WTC11 (cell line): ENCODE results near the gene HEATR5A. TPM values are rescaled to one million over a fixed set of nuclear protein-coding genes. Genes with fewer than 3 reads are reported as not detected.

ENCODE experiments used
- ATAC-seq: fragments of 200-7000 bp; cut with Tn5 transposase; 2 replicates; pipeline ENCODE4 v1.10.0; 2021; ENCODE audit warnings: mild to moderate bottlenecking, moderate library complexity
- CTCF ChIA-PET: fragments of 300-600 bp; sonication (Branson Sonifier 250); formaldehyde crosslinking; loops from one replicate; lab custom pipeline; 2021; ENCODE audit warnings: antibody characterized with exemption; lab: Charles Lee
- POLR2A ChIA-PET: fragments of 350-600 bp; sonication (Branson Sonifier 250); formaldehyde crosslinking; loops from one replicate; lab custom pipeline; 2021; ENCODE audit warnings: antibody characterized with exemption; lab: Charles Lee
- DNase-seq: peaks from one replicate; pipeline ENCODE4 v3.0.0; 2021; ENCODE audit warnings: low spot score
- H3K27ac Mint-ChIP-seq: 2 replicates; pipeline ENCODE4 v1.8.0; 2021; ENCODE audit warnings: mixed read lengths
- H3K27me3 Mint-ChIP-seq: 2 replicates; pipeline ENCODE4 v1.8.0; 2021; ENCODE audit warnings: low read depth, mild to moderate bottlenecking, moderate library complexity, mixed read lengths
- H3K36me3 Mint-ChIP-seq: 2 replicates; pipeline ENCODE4 v1.8.0; 2021; ENCODE audit warnings: mixed read lengths
- H3K4me1 Mint-ChIP-seq: 2 replicates; pipeline ENCODE4 v1.8.0; 2022; ENCODE audit warnings: mixed read lengths
- H3K4me3 Mint-ChIP-seq: 2 replicates; pipeline ENCODE4 v1.8.0; 2021; ENCODE audit warnings: mild to moderate bottlenecking, moderate library complexity, mixed read lengths
- H3K9me3 Mint-ChIP-seq: 2 replicates; pipeline ENCODE4 v1.8.0; 2021; ENCODE audit warnings: mixed read lengths
- ATF1 ChIP-seq: sonication (generic); formaldehyde crosslinking; IDR thresholded peaks from 2 replicates; pipeline ENCODE4 v1.8.1; 2023; ENCODE audit warnings: mild to moderate bottlenecking, moderate library complexity, missing genetic modification reagents
- ATF6 ChIP-seq: sonication (generic); formaldehyde crosslinking; IDR thresholded peaks from 2 replicates; pipeline ENCODE4 v1.8.1; 2023; ENCODE audit warnings: mild to moderate bottlenecking, missing genetic modification reagents
- E2F1 ChIP-seq: sonication (generic); formaldehyde crosslinking; IDR thresholded peaks from 2 replicates; pipeline ENCODE4 v1.8.0; 2022; ENCODE audit warnings: mild to moderate bottlenecking, missing genetic modification reagents
- ELF4 ChIP-seq: sonication (generic); formaldehyde crosslinking; IDR thresholded peaks from 2 replicates; pipeline ENCODE4 v1.8.1; 2022; ENCODE audit warnings: low read depth, mild to moderate bottlenecking, moderate library complexity, missing genetic modification reagents
- ERG ChIP-seq: fragments of 250-450 bp; sonication (Bioruptor Pico); IDR thresholded peaks from 2 replicates; pipeline ENCODE4 v1.8.0; 2021; ENCODE audit warnings: mild to moderate bottlenecking
- ESRRA ChIP-seq: sonication (generic); formaldehyde crosslinking; IDR thresholded peaks from 2 replicates; pipeline ENCODE4 v1.8.1; 2022; ENCODE audit warnings: mild to moderate bottlenecking, missing genetic modification reagents, borderline replicate concordance
- FOXJ3 ChIP-seq: sonication (generic); formaldehyde crosslinking; IDR thresholded peaks from 2 replicates; pipeline ENCODE4 v1.9.0; 2021; ENCODE audit warnings: missing genetic modification reagents, mild to moderate bottlenecking, borderline replicate concordance
- FOXP1 ChIP-seq: sonication (generic); formaldehyde crosslinking; IDR thresholded peaks from 2 replicates; pipeline ENCODE4 v1.8.0; 2022; ENCODE audit warnings: missing genetic modification reagents, mild to moderate bottlenecking, moderate library complexity, borderline replicate concordance
- FOXP4 ChIP-seq: sonication (generic); formaldehyde crosslinking; IDR thresholded peaks from 2 replicates; pipeline ENCODE4 v1.8.0; 2022; ENCODE audit warnings: mild to moderate bottlenecking, missing genetic modification reagents
- GABPB1 ChIP-seq: sonication (generic); formaldehyde crosslinking; IDR thresholded peaks from 2 replicates; pipeline ENCODE4 v1.8.1; 2023; ENCODE audit warnings: mild to moderate bottlenecking, missing genetic modification reagents
- GRHL2 ChIP-seq: fragments of 250-450 bp; sonication (Bioruptor Pico); IDR thresholded peaks from 2 replicates; pipeline ENCODE4 v1.8.0; 2022; ENCODE audit warnings: mild to moderate bottlenecking, moderate library complexity; ENCODE audit not compliant: insufficient replicate concordance, severe bottlenecking
- GTF2I ChIP-seq: fragments of 250-450 bp; sonication (Bioruptor Pico); conservative IDR thresholded peaks from 2 replicates; pipeline ENCODE4 v1.4.0; 2021; ENCODE audit warnings: mild to moderate bottlenecking
- JAZF1 ChIP-seq: fragments of 250-450 bp; sonication (Bioruptor Pico); IDR thresholded peaks from 2 replicates; pipeline ENCODE4 v1.9.0; 2021; ENCODE audit warnings: moderate library complexity, mild to moderate bottlenecking, inconsistent platforms
- MLX ChIP-seq: sonication (generic); formaldehyde crosslinking; IDR thresholded peaks from 2 replicates; pipeline ENCODE4 v1.8.1; 2023; ENCODE audit warnings: mild to moderate bottlenecking, missing genetic modification reagents, moderate library complexity
- NFATC4 ChIP-seq: fragments of 250-450 bp; sonication (Bioruptor Pico); IDR thresholded peaks from 2 replicates; pipeline ENCODE4 v1.9.0; 2021; ENCODE audit warnings: mild to moderate bottlenecking
- RELA ChIP-seq: sonication (generic); formaldehyde crosslinking; IDR thresholded peaks from 2 replicates; pipeline ENCODE4 v1.8.1; 2022; ENCODE audit warnings: missing genetic modification reagents, mild to moderate bottlenecking, borderline replicate concordance
- RORB ChIP-seq: fragments of 250-450 bp; sonication (Bioruptor Pico); IDR thresholded peaks from 2 replicates; pipeline ENCODE4 v1.9.0; 2021; ENCODE audit warnings: mild to moderate bottlenecking
- TEAD1 ChIP-seq: sonication (generic); formaldehyde crosslinking; IDR thresholded peaks from 2 replicates; pipeline ENCODE4 v1.8.0; 2022; ENCODE audit warnings: mild to moderate bottlenecking, missing genetic modification reagents
- TP53 ChIP-seq: sonication (generic); formaldehyde crosslinking; IDR thresholded peaks from 2 replicates; pipeline ENCODE4 v1.8.1; 2023; ENCODE audit warnings: mild to moderate bottlenecking, missing genetic modification reagents
- ZBTB21 ChIP-seq: sonication (generic); formaldehyde crosslinking; IDR thresholded peaks from 2 replicates; pipeline ENCODE4 v1.8.1; 2023; ENCODE audit warnings: mild to moderate bottlenecking, missing genetic modification reagents, borderline replicate concordance
- ZBTB43 ChIP-seq: sonication (generic); formaldehyde crosslinking; IDR thresholded peaks from 2 replicates; pipeline ENCODE4 v1.8.1; 2023; ENCODE audit warnings: mild to moderate bottlenecking, missing genetic modification reagents
- ZNF121 ChIP-seq: sonication (generic); formaldehyde crosslinking; IDR thresholded peaks from 2 replicates; pipeline ENCODE4 v1.8.0; 2023; ENCODE audit warnings: missing genetic modification reagents
- ZNF317 ChIP-seq: sonication (generic); formaldehyde crosslinking; IDR thresholded peaks from 2 replicates; pipeline ENCODE4 v1.8.1; 2023; ENCODE audit warnings: low read depth, mild to moderate bottlenecking, moderate library complexity, missing genetic modification reagents, borderline replicate concordance
- ZNF396 ChIP-seq: fragments of 250-450 bp; sonication (Bioruptor Pico); IDR thresholded peaks from 2 replicates; pipeline ENCODE4 v1.8.0; 2021; ENCODE audit warnings: mild to moderate bottlenecking, moderate library complexity, borderline replicate concordance
- ZNF671 ChIP-seq: fragments of 250-450 bp; sonication (Bioruptor Pico); IDR thresholded peaks from 2 replicates; pipeline ENCODE4 v1.8.0; 2021; ENCODE audit warnings: mild to moderate bottlenecking
- total RNA-seq: library from RNA; stranded (reverse); gene quantifications from 3 replicates; pipeline ENCODE4 v1.2.3, GENCODE V29; 2021

HEATR5A gene
- total RNA-seq, 1 experiment from 2014 or later, result 36.2 TPM

GRCh38 chr14:31360919-31361662 is 59.3 kb downstream of the HEATR5A start:
- no peaks in the 10 kb centered on the region for H3K9me3 Mint-ChIP-seq
- no peaks in the 10 kb centered on the region for H3K4me1 Mint-ChIP-seq
- H3K27ac Mint-ChIP-seq, result no peak overlapping the region
- no peak overlapping the region for H3K4me3 Mint-ChIP-seq
- no peak for TF ChIP-seq ZNF396 (CRISPR knock-in tag)
- no peak for TF ChIP-seq RORB (CRISPR knock-in tag)
- TF ChIP-seq ZBTB21 (CRISPR knock-in tag), result no peak
- TF ChIP-seq MLX, result no peak
- no peak for TF ChIP-seq ATF6 (CRISPR knock-in tag)
- no peak for TF ChIP-seq ELF4 (CRISPR knock-in tag)
- no peak for TF ChIP-seq TP53 (CRISPR knock-in tag)
- TF ChIP-seq FOXP1 (CRISPR knock-in tag), result no peak
- no peak for TF ChIP-seq FOXP4 (CRISPR knock-in tag)
- no peak for TF ChIP-seq FOXJ3 (CRISPR knock-in tag)
- no peak for TF ChIP-seq GRHL2 (CRISPR knock-in tag)
- TF ChIP-seq ERG (CRISPR knock-in tag), result no peak
- TF ChIP-seq TEAD1 (CRISPR knock-in tag), result no peak
- no peak for TF ChIP-seq ESRRA
- TF ChIP-seq, all 79 proteins: peak for 0
- ATAC-seq, result no peak
- ChIA-PET CTCF (interaction anchor here (1.1 kb wide), 1 partner anchor 154 kb away, joined by 3 read pairs; the partner anchor contains the start of gene HECTD1), POLR2A (no interaction called here)
- DNase-seq, result no peak
- peaks cover 13% of the 10 kb centered on the region; the same call in 1 of the 2 replicates for H3K36me3 Mint-ChIP-seq
- no peaks in the 10 kb centered on the region for H3K27me3 Mint-ChIP-seq

- no peak overlapping the region for H3K27ac Mint-ChIP-seq
- no peaks in the 10 kb centered on the region for H3K27me3 Mint-ChIP-seq
- CTCF ChIA-PET, result no interaction called here
- no peaks in the 10 kb centered on the region for H3K9me3 Mint-ChIP-seq
- DNase-seq (no peak), ATAC-seq (no peak)
- POLR2A ChIA-PET, result no interaction called here
- H3K4me3 Mint-ChIP-seq, result no peak overlapping the region
- H3K4me1 Mint-ChIP-seq, result no peaks in the 10 kb centered on the region
- H3K36me3 Mint-ChIP-seq, result peaks cover 8% of the 10 kb centered on the region; the same call in 1 of the 2 replicates
- no peak for TF ChIP-seq ZNF317 (CRISPR knock-in tag)
- no peak for TF ChIP-seq RELA (CRISPR knock-in tag)
- no peak for TF ChIP-seq GTF2I (CRISPR knock-in tag)
- no peak for TF ChIP-seq JAZF1
- TF ChIP-seq GABPB1 (CRISPR knock-in tag), result no peak
- TF ChIP-seq ERG (CRISPR knock-in tag), result no peak
- TF ChIP-seq E2F1 (CRISPR knock-in tag), result no peak
- no peak for TF ChIP-seq ZBTB43 (CRISPR knock-in tag)
- no peak for TF ChIP-seq NFATC4 (CRISPR knock-in tag)
- no peak for TF ChIP-seq ZNF121
- TF ChIP-seq ELF4 (CRISPR knock-in tag), result no peak
- no peak for TF ChIP-seq TEAD1 (CRISPR knock-in tag)
- TF ChIP-seq ZNF671 (CRISPR knock-in tag), result no peak
- TF ChIP-seq ATF1, result no peak
These were observed 63.1 kb downstream of the HEATR5A start for GRCh38 chr14:31357279-31357678.
